ENCODE results near the gene SECTM1. TPM values are rescaled to one million over a fixed set of nuclear protein-coding genes. Genes with fewer than 3 reads are reported as not detected.
A peak's percentile ranks its signal among the peaks of the same experiment; 100 is the strongest.
"Not testable (repeated sequence)": the region's sequence is repeated elsewhere in the genome, so short reads cannot be mapped to it uniquely, and the experiment has no call there.

Gene SECTM1
- total RNA-seq (2014; rRNA removed; shearing (Covaris generic); ENCODE audit: low replicate concordance), result 0.72 TPM in 1 of 2 replicates, not detected in the other

DNA sequence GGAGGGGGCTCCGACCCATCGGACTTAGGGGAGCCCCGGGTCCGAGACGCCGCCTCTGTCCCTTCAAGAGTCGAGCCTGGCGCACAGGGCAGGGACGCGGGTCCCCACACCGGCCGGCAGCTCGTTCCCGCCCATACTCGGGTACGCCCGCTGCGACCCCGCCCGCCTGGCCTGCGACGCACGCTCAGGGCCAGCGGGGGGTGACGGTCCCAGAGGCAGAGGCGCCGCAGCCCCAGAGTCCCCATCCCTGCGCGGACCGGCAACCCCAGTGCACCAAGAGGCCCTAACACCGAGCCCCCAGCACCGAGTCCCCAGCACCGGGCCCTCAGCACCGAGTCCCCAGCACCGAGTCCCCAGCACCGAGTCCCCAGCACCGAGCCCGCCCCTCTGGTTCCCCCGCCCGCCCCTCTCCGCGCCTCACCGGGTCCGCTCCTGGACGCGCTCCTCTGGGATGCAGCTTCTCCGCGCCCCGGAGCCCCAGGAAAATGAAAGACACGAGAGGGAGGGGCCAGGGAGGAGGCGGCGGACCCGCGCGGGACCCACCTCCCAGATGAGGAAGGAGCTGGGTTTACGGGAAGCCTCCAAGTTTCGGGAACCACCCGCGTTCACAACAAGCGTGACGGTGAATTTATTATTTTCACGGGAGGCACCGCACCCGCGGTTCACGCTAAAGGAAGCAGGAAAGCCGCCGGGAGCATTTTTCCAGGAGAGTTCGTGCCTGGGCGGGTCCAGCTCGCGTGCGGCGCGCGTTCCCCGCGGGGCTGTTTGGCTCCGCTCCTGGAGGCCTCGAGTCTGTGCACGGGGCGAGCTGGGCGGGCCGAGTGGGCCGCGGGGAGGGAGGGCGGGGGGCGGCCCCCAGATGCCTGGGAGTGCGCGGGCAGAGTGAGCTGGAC is at the start of gene SECTM1:
Gene SECTM1, minus strand, starts transcription at position 488 of the 893 bp plus-strand sequence. CDS start 6,526 bp downstream, outside the sequence.
- H3K27ac ChIP-seq (ENCODE audit: low read length), result no peak within 1 kb of the TSS
- no peaks in the 10 kb centered on the region for H4K20me1 ChIP-seq (ENCODE audit: insufficient read depth, low read depth, low read length)
- H3K4me1 ChIP-seq (ENCODE audit: low read length), result peaks cover 17% of the 10 kb centered on the region
- no peaks in the 10 kb centered on the region for H3K27me3 ChIP-seq (ENCODE audit: low read length)
- H3K36me3 ChIP-seq (ENCODE audit: insufficient read depth, low read length), result no peaks in the 10 kb centered on the region
- DNase-seq, result no peak
- no peaks in the 10 kb centered on the region for H3K79me2 ChIP-seq (ENCODE audit: low read length)
- peak within 1 kb of the TSS; percentile 28 for H3K4me2 ChIP-seq (ENCODE audit: low read depth, low read length, poor library complexity, severe bottlenecking)
- no peaks in the 10 kb centered on the region for H3K9me3 ChIP-seq (ENCODE audit: low read length)
- H3K9me2 ChIP-seq (replicated peaks; ENCODE audit: insufficient read depth, low read length), result no peaks in the 10 kb centered on the region
- no peak within 1 kb of the TSS for H3K9ac ChIP-seq (ENCODE audit: low read length)
- H2AFZ ChIP-seq (ENCODE audit: low read length), result no peak within 1 kb of the TSS
- peak within 1 kb of the TSS; percentile 6; the same call in 1 of the 2 replicates for H3K4me3 ChIP-seq (ENCODE audit: low read length)

DNA sequence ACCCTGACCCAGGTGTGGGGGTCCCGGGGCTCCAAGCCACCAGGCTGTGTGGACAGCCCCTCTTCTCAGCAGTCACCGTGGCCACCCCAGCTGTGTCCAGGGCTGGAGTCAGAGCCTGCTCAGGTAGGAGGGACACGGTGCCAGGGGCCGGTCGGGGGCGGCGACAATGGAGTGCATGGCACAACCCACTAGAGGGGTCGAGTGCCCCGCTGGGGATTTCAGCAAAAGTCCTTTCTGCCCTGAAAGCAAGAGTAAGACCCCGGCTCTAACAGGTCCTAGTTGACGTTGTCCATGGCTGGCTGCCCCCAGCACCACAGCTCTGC is 49.3 kb upstream of the SECTM1 start:
- H3K9ac ChIP-seq (ENCODE audit: low read length), result no peak overlapping the region
- no peaks in the 10 kb centered on the region for H4K20me1 ChIP-seq (ENCODE audit: insufficient read depth, low read depth, low read length)
- H3K9me2 ChIP-seq (replicated peaks; ENCODE audit: insufficient read depth, low read length), result no peaks in the 10 kb centered on the region
- no peak overlapping the region for H3K27ac ChIP-seq (ENCODE audit: low read length)
- H3K79me2 ChIP-seq (ENCODE audit: low read length), result no peaks in the 10 kb centered on the region
- no peak overlapping the region for H2AFZ ChIP-seq (ENCODE audit: low read length)
- H3K4me3 ChIP-seq (ENCODE audit: low read length), result no peak overlapping the region
- H3K9me3 ChIP-seq (ENCODE audit: low read length), result no peaks in the 10 kb centered on the region
- no peak for DNase-seq
- H3K27me3 ChIP-seq (ENCODE audit: low read length), result no peaks in the 10 kb centered on the region
- H3K4me2 ChIP-seq (ENCODE audit: low read depth, low read length, poor library complexity, severe bottlenecking), result no peak overlapping the region
- no peaks in the 10 kb centered on the region for H3K4me1 ChIP-seq (ENCODE audit: low read length)
- no peaks in the 10 kb centered on the region for H3K36me3 ChIP-seq (ENCODE audit: insufficient read depth, low read length)

DNA sequence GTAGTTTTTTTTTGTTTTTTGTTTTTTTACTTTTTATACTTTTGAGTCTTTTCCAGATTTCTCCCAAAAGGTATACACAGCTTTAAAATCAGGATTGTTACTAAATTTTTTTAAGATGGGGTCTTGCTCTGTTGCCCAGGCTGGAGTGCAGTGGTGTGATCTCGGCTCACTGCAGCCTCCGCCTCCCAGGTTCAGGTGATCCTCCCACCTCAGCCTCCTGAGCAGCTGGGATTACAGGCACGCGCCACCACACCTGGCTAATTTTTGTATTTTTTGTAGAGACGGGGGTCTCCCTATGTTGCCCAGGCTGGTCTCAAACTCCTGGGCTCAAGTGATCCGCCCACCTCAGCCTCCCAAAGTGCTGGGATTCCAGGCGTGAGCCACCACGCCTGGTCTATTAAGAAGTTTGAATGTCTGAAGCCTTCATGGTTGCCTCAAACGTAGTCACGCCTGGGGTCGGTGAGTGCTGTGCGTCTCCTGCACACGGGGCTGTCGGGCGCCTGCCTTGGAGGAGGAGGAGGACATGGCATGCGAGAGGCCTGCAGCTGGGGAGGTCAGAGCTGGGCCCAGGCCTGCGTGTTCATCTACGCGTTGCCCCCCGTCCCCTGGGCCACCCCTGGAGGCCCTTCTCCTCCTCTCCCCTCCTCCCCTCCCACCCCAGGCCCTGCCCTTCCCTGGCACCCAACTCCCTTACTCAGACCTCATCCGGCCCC is 48.8 kb upstream of the SECTM1 start:
- not testable (repeated sequence) for DNase-seq; H2AFZ ChIP-seq (ENCODE audit: low read length); H3K36me3 ChIP-seq (ENCODE audit: insufficient read depth, low read length); H3K27me3 ChIP-seq (ENCODE audit: low read length); H3K4me2 ChIP-seq (ENCODE audit: low read depth, low read length, poor library complexity, severe bottlenecking); H3K27ac ChIP-seq (ENCODE audit: low read length); H4K20me1 ChIP-seq (ENCODE audit: insufficient read depth, low read depth, low read length); H3K9ac ChIP-seq (ENCODE audit: low read length); H3K79me2 ChIP-seq (ENCODE audit: low read length); H3K4me1 ChIP-seq (ENCODE audit: low read length); H3K9me2 ChIP-seq (replicated peaks; ENCODE audit: insufficient read depth, low read length); H3K4me3 ChIP-seq (ENCODE audit: low read length); H3K9me3 ChIP-seq (ENCODE audit: low read length)

GRCh38 chr17:82381703-82382009 is 48.1 kb upstream of the SECTM1 start:
- not testable (repeated sequence) for H3K27ac ChIP-seq (ENCODE audit: low read length); DNase-seq; H3K4me1 ChIP-seq (ENCODE audit: low read length); H3K9me3 ChIP-seq (ENCODE audit: low read length); H3K4me2 ChIP-seq (ENCODE audit: low read depth, low read length, poor library complexity, severe bottlenecking); H3K4me3 ChIP-seq (ENCODE audit: low read length); H2AFZ ChIP-seq (ENCODE audit: low read length); H4K20me1 ChIP-seq (ENCODE audit: insufficient read depth, low read depth, low read length); H3K79me2 ChIP-seq (ENCODE audit: low read length); H3K9me2 ChIP-seq (replicated peaks; ENCODE audit: insufficient read depth, low read length); H3K27me3 ChIP-seq (ENCODE audit: low read length); H3K9ac ChIP-seq (ENCODE audit: low read length); H3K36me3 ChIP-seq (ENCODE audit: insufficient read depth, low read length)

GRCh38 chr17:82380860-82381702 is 47.5 kb upstream of the SECTM1 start:
- Histone ChIP-seq H3K9me2 (replicated peaks; ENCODE audit: insufficient read depth, low read length) (no peaks in the 10 kb centered on the region), H3K79me2 (ENCODE audit: low read length) (no peaks in the 10 kb centered on the region), H3K9ac (ENCODE audit: low read length) (no peak overlapping the region), H3K4me3 (ENCODE audit: low read length) (no peak overlapping the region), H3K27ac (ENCODE audit: low read length) (no peak overlapping the region), H4K20me1 (ENCODE audit: insufficient read depth, low read depth, low read length) (no peaks in the 10 kb centered on the region), H2AFZ (ENCODE audit: low read length) (no peak overlapping the region), H3K36me3 (ENCODE audit: insufficient read depth, low read length) (no peaks in the 10 kb centered on the region), H3K4me2 (ENCODE audit: low read depth, low read length, poor library complexity, severe bottlenecking) (no peak overlapping the region), H3K27me3 (ENCODE audit: low read length) (no peaks in the 10 kb centered on the region), H3K9me3 (ENCODE audit: low read length) (no peaks in the 10 kb centered on the region), H3K4me1 (ENCODE audit: low read length) (no peaks in the 10 kb centered on the region)
- no peak for DNase-seq

DNA sequence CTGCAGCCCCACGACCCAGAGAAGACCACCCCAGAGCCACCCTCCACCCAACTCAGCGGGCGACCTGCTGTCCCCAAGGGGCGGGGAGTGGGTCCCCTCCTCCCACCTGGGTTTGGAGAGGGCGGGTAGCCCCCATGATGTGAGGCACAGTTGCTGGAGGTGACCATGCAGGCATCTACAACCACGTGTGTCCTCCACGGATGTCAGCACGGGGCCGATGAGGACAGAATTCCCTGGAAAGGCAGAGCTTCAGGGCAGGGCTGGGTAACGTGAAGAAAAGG is 45.1 kb upstream of the SECTM1 start:
- Histone ChIP-seq H3K36me3 (ENCODE audit: insufficient read depth, low read length) (no peaks in the 10 kb centered on the region), H3K27me3 (ENCODE audit: low read length) (no peaks in the 10 kb centered on the region), H3K4me1 (ENCODE audit: low read length) (no peaks in the 10 kb centered on the region), H3K9ac (ENCODE audit: low read length) (no peak overlapping the region), H4K20me1 (ENCODE audit: insufficient read depth, low read depth, low read length) (no peaks in the 10 kb centered on the region), H3K9me2 (replicated peaks; ENCODE audit: insufficient read depth, low read length) (no peaks in the 10 kb centered on the region), H2AFZ (ENCODE audit: low read length) (no peak overlapping the region), H3K79me2 (ENCODE audit: low read length) (no peaks in the 10 kb centered on the region), H3K4me2 (ENCODE audit: low read depth, low read length, poor library complexity, severe bottlenecking) (no peak overlapping the region), H3K27ac (ENCODE audit: low read length) (no peak overlapping the region), H3K9me3 (ENCODE audit: low read length) (no peaks in the 10 kb centered on the region), H3K4me3 (ENCODE audit: low read length) (no peak overlapping the region)
- DNase-seq, result no peak

DNA sequence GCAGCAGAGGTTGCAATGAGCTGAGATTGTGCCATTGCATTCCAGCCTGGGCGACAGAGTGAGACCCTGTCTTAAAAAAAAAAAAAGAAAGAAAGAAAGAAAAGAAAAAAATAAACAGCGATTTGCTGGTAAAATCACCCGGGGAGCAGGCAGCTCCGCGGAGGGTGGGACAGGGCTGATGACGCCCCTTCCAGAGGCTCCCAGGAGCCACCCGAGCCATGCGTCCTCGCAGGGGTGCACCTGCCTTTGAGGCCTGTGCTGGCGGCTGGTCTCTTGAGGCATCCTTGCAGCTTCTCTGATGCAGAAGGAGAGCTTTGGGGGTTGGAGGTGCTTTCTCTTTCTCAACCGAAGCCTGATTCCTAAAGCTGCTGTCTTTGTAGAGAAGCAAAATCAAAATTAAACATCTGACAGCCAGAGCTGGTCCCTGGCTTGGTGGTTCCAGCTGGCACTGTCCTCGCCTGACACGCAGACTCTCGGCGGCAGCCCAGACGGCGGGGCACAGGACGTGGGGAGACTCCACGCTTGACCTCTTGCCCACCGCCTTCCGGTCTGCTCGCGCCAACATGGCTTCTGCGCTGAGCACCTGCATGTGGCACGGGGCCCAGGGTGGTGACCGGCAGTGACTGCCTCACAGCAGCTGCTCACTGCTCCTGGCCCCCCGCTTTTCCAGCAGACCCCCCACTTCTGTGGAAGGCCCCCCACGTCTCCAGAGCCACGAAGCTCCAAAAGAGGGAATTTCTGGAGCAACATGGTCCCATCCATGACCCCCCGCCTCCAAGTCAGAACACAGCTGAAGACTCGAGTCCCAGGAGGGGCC is 44.6 kb upstream of the SECTM1 start:
- no peaks in the 10 kb centered on the region for H3K36me3 ChIP-seq (ENCODE audit: insufficient read depth, low read length)
- no peak overlapping the region for H3K4me2 ChIP-seq (ENCODE audit: low read depth, low read length, poor library complexity, severe bottlenecking)
- H3K79me2 ChIP-seq (ENCODE audit: low read length), result no peaks in the 10 kb centered on the region
- no peaks in the 10 kb centered on the region for H3K9me2 ChIP-seq (replicated peaks; ENCODE audit: insufficient read depth, low read length)
- H3K9ac ChIP-seq (ENCODE audit: low read length), result no peak overlapping the region
- H3K4me1 ChIP-seq (ENCODE audit: low read length), result no peaks in the 10 kb centered on the region
- no peaks in the 10 kb centered on the region for H4K20me1 ChIP-seq (ENCODE audit: insufficient read depth, low read depth, low read length)
- no peak for DNase-seq
- no peak overlapping the region for H3K27ac ChIP-seq (ENCODE audit: low read length)
- no peaks in the 10 kb centered on the region for H3K9me3 ChIP-seq (ENCODE audit: low read length)
- H3K4me3 ChIP-seq (ENCODE audit: low read length), result no peak overlapping the region
- H2AFZ ChIP-seq (ENCODE audit: low read length), result no peak overlapping the region
- no peaks in the 10 kb centered on the region for H3K27me3 ChIP-seq (ENCODE audit: low read length)

Measured in Karpas-422 (cell line).